ENCODE results near the gene ARPC4.

DNA sequence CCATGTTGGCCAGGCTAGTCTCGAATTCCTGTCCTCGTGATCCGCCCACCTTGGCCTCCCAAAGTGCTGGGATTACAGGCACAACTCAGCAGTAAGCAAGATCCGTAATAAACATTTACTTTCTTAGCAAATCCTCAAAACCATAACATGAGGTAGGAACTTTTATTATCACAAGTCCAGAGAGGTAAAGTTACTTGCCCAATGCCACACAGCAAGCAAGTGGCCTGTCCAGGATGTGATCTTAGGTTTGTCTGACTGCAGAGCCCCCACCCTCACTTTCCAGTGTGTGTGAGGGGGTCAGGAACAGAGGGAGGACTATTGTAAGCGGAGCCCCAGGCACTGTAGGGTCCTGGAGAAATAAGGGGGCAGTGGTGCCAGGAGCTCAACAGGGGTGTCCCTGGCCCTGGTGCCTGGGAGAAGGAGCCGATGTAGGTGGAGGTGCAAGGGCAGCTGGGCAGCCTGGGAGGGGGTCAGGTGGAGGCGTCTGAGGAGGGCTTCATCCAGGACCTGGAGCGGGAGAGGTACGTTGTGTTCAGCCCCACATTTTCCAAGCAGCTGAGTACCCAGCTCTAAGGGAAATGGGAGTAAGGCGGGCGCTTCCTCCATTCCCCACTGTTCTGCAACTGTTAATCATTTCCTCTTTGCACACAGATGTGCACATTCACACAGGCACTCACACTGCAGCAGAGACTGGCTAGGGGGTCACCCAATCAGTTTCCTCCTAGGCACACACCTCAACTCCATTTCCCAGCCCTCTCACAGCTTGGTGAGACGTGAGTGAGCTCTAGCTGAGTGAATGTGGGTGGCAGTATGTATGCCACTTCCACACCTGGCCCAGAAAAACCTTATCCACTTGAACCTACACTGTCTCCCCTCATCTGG, 45.1 kb downstream of the ARPC4 start:
- TF ChIP-seq, protein P1, sequence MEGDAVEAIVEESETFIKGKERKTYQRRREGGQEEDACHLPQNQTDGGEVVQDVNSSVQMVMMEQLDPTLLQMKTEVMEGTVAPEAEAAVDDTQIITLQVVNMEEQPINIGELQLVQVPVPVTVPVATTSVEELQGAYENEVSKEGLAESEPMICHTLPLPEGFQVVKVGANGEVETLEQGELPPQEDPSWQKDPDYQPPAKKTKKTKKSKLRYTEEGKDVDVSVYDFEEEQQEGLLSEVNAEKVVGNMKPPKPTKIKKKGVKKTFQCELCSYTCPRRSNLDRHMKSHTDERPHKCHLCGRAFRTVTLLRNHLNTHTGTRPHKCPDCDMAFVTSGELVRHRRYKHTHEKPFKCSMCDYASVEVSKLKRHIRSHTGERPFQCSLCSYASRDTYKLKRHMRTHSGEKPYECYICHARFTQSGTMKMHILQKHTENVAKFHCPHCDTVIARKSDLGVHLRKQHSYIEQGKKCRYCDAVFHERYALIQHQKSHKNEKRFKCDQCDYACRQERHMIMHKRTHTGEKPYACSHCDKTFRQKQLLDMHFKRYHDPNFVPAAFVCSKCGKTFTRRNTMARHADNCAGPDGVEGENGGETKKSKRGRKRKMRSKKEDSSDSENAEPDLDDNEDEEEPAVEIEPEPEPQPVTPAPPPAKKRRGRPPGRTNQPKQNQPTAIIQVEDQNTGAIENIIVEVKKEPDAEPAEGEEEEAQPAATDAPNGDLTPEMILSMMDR (IDR thresholded peaks at IDR 0.05; ENCODE audit: insufficient read depth, low read length) = no peak
- peak; percentile 84; the same call in 1 of the 2 replicates for TF ChIP-seq SPI1 (IDR thresholded peaks at IDR 0.05; ENCODE audit: borderline replicate concordance, low read depth)
- TF ChIP-seq POLR2AphosphoS5 (IDR thresholded peaks at IDR 0.05; ENCODE audit: low read depth) = peak; percentile 37; the same call in 1 of the 2 replicates
- TF ChIP-seq, protein P2, sequence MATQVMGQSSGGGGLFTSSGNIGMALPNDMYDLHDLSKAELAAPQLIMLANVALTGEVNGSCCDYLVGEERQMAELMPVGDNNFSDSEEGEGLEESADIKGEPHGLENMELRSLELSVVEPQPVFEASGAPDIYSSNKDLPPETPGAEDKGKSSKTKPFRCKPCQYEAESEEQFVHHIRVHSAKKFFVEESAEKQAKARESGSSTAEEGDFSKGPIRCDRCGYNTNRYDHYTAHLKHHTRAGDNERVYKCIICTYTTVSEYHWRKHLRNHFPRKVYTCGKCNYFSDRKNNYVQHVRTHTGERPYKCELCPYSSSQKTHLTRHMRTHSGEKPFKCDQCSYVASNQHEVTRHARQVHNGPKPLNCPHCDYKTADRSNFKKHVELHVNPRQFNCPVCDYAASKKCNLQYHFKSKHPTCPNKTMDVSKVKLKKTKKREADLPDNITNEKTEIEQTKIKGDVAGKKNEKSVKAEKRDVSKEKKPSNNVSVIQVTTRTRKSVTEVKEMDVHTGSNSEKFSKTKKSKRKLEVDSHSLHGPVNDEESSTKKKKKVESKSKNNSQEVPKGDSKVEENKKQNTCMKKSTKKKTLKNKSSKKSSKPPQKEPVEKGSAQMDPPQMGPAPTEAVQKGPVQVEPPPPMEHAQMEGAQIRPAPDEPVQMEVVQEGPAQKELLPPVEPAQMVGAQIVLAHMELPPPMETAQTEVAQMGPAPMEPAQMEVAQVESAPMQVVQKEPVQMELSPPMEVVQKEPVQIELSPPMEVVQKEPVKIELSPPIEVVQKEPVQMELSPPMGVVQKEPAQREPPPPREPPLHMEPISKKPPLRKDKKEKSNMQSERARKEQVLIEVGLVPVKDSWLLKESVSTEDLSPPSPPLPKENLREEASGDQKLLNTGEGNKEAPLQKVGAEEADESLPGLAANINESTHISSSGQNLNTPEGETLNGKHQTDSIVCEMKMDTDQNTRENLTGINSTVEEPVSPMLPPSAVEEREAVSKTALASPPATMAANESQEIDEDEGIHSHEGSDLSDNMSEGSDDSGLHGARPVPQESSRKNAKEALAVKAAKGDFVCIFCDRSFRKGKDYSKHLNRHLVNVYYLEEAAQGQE (IDR thresholded peaks at IDR 0.05; ENCODE audit: insufficient replicate concordance, low read depth) = no peak
- no peak for TF ChIP-seq GABPA (IDR thresholded peaks at IDR 0.05; ENCODE audit: low read depth)

All from HL-60 (cell line).